HG03103 (cell line): ENCODE measurements around the gene MBD4.
"Not testable (repeated sequence)": the region's sequence is repeated elsewhere in the genome, so short reads cannot be mapped to it uniquely, and the experiment has no call there.

Experiments
- ATAC-seq: cut with Tn5 transposase; IDR thresholded peaks from one replicate; pipeline ENCODE4 v1.9.1; 2021; ENCODE audit warnings: low read depth; ENCODE audit not compliant: unreplicated experiment

MBD4 gene

GRCh38 chr3:129387487-129387886, 52.3 kb downstream of the MBD4 start:
- ATAC-seq, result no peak

GRCh38 chr3:129386984-129387383, 52.8 kb downstream of the MBD4 start:
- ATAC-seq, result no peak

GRCh38 chr3:129385507-129385906, 54.2 kb downstream of the MBD4 start:
- not testable (repeated sequence) for ATAC-seq

GRCh38 chr3:129384594-129385323, 55.0 kb downstream of the MBD4 start:
- ATAC-seq, result no peak

GRCh38 chr3:129384103-129384502, 55.6 kb downstream of the MBD4 start:
- ATAC-seq, result not testable (repeated sequence)

GRCh38 chr3:129383292-129383860, 56.4 kb downstream of the MBD4 start:
- ATAC-seq, result no peak

GRCh38 chr3:129382366-129382765, 57.4 kb downstream of the MBD4 start:
- no peak for ATAC-seq
